ENCODE results near the gene CTDP1.

The CTDP1 gene

DNA sequence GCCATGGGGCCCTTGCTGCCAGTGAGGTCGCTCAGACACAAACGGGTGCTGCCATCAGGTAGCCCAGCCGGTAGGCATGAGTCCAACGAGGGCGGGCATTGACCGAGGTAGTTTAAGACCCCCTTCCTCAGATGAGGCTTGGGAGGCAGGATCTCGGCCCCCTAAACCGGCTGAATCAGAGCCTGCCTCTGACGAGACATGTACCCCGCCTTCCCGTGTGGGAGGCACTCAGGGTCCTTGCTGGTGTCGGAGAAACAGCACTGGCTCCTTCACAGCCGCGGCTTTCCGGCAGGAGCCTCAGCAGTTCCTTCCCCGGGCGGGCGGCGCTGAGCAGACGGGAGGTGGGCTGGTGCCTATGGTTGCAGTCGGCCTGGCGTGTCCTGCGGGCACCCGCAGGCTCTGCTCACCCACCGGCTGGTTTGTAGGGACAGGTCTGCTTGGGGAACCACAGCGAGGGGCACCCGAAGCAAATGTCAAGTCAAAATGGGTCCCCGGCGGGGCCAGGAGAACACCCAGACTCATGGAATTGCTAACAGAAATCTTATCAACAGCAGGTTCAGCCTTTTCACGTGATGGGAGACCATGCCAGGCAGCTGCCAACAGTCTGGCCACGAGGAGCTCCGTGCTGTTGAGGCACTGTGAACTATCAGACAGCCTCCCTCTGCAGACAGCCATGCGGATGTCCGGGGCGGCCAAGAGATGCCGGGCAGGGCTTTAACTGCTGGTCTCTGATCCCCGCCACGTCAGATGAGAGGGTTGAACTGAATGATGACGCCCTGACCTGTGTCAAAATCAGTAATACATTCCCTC is 121.0 kb downstream of the CTDP1 start:
- DNase-seq, result no peak

- DNase-seq, result no peak
These were observed 121.6 kb downstream of the CTDP1 start for GRCh38 chr18:79801217-79801616.

DNA sequence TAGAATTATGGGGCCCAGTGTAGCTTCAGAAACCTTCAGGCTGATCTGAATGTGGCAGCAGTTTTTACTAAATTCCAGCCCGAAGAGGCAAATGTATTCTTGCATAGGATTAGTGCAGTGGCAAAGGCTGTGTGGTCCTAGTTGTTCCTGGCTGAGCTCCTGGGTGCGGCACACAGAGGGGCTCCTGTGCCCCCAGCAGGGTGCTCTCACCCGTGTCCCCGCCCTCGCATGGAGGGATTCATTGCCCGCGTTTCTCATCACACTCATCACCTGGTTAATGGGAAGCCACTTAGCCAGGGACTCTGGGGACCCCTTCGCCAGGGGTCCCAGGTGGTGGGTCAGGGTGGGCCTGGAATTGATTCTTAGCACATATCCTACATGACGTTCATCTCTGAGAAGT is 122.0 kb downstream of the CTDP1 start:
- no peak for DNase-seq

- DNase-seq, result no peak
These were observed 122.7 kb downstream of the CTDP1 start for GRCh38 chr18:79802298-79802697.

DNA sequence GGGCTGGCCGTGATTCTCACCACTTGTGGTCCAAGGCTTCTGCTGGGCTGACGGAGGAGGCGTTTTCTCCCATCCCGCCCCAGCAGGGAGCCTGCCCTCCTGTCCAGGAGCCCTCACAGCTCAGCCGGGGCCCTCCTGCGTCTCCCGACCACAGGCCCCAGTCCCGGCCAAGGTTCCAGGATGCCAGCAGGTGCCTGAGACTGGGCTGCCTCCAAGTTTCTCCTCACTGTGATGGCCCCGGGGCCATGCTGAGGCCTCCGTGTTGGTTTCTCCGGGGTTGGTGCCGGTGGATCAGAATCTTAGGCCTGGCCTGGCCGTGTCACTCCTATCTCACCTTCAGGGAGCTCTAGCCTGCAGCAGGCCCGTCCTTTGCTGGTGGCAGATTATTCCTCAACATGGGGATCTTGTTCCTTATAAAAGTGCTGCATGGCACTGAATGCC is 124.0 kb downstream of the CTDP1 start:
- DNase-seq, result no peak

Measured in stimulated activated CD4-positive, alpha-beta T cell treated with anti-CD3 and anti-CD28 coated beads, Interleukin-4, amount 100 ng/mL, for 4 hours (primary cell).